Brain microvascular endothelial cell (primary cell): ENCODE data around the gene DESI1.

Experiments used
- DNase-seq: peaks from one replicate; pipeline ENCODE4 v3.0.0-alpha.2; 2020
- H3K27ac ChIP-seq: fragments of 250-450 bp; sonication (Bioruptor Pico); 2 replicates; pipeline ENCODE4 v1.5.1; 2020; ENCODE audit warnings: mild to moderate bottlenecking, moderate library complexity
- H3K27me3 ChIP-seq: fragments of 250-450 bp; sonication (Bioruptor Pico); replicated peaks from 2 replicates; pipeline ENCODE4 v1.5.1; 2020; ENCODE audit warnings: mild to moderate bottlenecking
- H3K36me3 ChIP-seq: fragments of 250-450 bp; sonication (Bioruptor Pico); replicated peaks from 2 replicates; pipeline ENCODE4 v1.5.1; 2020; ENCODE audit warnings: mild to moderate bottlenecking
- H3K4me3 ChIP-seq: 2 replicates; pipeline ENCODE4 v1.5.1; 2011; ENCODE audit warnings: low read depth, mild to moderate bottlenecking, control low read depth, low read length, moderate library complexity
- CTCF ChIP-seq: IDR thresholded peaks from 2 replicates; pipeline ENCODE4 v1.5.1; 2011; ENCODE audit warnings: low read depth, mild to moderate bottlenecking, moderate library complexity, low read length, control low read depth, inconsistent platforms; ENCODE audit errors: missing control alignments
- in situ Hi-C: cut with HindIII; loops from 2 replicates; pipeline ENCODE4 v1.10.0; 2017; ENCODE audit warnings: low sequenced_read_pairs, low pct_ligation_motif_present

Gene DESI1

GRCh38 chr22:41612603-41613306 lies 8.1 kb downstream of the DESI1 start:
- H3K27me3 ChIP-seq, result no peaks in the 10 kb centered on the region
- H3K36me3 ChIP-seq, result peaks cover 10% of the 10 kb centered on the region
- TF ChIP-seq CTCF, result no peak
- no peak for DNase-seq
- no peak overlapping the region for H3K27ac ChIP-seq
- H3K4me3 ChIP-seq, result no peak overlapping the region
- in situ Hi-C loops, result no loop called here

DNA sequence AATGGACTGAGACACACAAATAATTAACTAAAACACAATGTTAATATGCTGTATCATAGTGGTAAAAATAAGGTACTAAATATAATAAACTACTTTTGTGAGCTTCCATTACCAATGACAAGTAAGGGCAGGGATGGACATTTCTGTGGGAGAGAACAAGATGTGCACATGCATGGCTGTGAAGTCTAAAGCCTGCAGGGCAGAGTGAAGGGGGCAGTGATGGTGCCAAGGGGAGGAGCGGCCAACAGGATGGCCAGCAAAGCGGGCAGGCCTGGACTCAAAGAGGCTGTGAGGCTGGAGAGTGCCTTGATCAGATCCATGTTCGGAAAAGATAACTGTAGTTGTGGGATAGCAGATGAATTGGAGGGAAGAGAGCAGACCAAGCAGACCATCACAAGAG lies 12.5 kb downstream of the DESI1 start:
- Histone ChIP-seq H3K36me3 (peaks cover 39% of the 10 kb centered on the region), H3K27ac (no peak overlapping the region), H3K27me3 (no peaks in the 10 kb centered on the region), H3K4me3 (no peak overlapping the region)
- in situ Hi-C loops, result no loop called here
- DNase-seq, result no peak
- TF ChIP-seq CTCF, result no peak

DNA sequence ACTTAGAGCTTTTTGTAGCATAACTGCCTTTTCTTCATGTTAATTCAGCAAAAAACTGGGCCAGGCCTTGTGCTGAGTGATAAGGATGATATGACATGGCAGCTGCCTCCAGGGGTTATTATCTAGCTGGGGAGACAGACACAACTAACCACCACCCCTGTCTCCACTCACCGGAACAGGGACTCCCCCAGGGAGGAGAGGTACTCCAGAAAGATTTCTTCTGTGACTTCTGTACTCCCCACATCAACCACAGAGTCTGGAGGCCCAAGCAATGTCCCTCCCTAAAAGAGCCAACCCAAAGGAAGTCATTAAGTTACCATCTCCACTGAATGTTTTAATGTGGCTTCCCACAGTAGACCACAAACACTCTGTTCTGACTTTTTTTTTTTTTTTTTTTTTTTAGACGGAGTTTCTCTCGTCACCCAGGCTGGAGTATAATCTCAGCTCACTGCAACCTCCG lies 16.9 kb downstream of the DESI1 start:
- Histone ChIP-seq H3K27ac (no peak overlapping the region), H3K4me3 (no peak overlapping the region), H3K36me3 (peaks cover 68% of the 10 kb centered on the region), H3K27me3 (no peaks in the 10 kb centered on the region)
- no peak for DNase-seq
- no peak for TF ChIP-seq CTCF
- in situ Hi-C loops, result no loop called here

DNA sequence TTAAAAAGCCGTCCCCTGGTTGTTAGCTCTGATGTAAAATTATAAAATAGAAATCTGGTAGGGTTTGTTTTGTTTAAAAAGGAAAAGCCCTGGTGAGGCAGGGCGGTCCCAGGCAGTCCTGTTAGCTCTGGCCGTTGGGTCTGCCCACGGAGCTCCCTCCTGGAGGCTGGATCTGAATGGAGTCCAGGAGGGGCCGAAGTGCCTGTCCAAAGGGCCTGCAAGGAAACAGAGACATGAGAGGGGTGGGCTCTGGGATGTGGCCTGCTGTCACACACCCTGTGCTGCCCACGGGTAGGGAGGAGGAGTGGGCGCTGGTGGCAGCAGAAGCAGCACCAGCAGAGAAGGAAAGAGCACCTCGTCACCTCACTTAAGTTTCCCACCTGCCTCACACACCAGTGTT lies 19.9 kb downstream of the DESI1 start:
- TF ChIP-seq CTCF, result no peak
- Histone ChIP-seq H3K27ac (no peak overlapping the region), H3K27me3 (no peaks in the 10 kb centered on the region), H3K36me3 (peaks cover 54% of the 10 kb centered on the region), H3K4me3 (no peak overlapping the region)
- no peak for DNase-seq
- in situ Hi-C loops, result no loop called here

DNA sequence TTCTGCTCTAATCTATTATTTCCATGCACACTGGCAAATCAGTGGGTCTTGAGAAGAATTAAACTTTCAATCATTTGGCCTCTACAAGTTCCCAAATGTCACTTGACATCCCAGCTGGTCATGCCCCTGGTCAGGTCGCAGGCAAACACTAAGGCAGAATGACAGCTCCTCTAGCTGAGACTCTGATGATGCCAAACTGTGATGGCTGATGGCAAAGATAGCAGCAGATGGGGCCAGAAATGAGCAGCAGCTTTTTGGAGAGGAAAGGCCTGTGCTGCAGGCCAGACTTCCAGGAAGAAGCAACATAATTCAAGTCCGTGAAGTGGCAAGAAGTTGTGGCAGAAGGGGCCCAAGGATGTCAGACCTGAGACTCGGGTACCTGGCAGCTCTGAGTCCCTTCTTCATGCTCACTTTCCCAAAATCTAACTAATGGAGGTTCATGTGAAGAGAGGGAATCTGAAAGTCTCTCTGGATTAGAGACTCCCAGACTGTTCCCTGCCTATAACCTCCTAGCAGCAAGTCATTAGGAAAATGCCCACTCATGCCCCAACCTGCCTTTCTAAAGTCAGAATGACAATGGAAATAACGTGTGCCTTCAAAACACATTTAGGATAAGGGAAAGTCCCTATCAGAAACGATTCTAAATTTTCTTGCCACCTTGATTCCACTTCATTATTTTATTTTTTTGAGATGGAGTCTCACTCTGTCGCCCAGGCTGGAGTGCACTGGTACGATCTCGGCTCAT lies 21.8 kb downstream of the DESI1 start:
- no peak for DNase-seq
- in situ Hi-C loops, result no loop called here
- Histone ChIP-seq H3K27me3 (no peaks in the 10 kb centered on the region), H3K4me3 (no peak overlapping the region), H3K36me3 (peaks cover 38% of the 10 kb centered on the region), H3K27ac (peak overlapping the region; percentile 18)
- TF ChIP-seq CTCF, result no peak
